ENCODE measurements around the gene TMEM201.

The TMEM201 gene

DNA sequence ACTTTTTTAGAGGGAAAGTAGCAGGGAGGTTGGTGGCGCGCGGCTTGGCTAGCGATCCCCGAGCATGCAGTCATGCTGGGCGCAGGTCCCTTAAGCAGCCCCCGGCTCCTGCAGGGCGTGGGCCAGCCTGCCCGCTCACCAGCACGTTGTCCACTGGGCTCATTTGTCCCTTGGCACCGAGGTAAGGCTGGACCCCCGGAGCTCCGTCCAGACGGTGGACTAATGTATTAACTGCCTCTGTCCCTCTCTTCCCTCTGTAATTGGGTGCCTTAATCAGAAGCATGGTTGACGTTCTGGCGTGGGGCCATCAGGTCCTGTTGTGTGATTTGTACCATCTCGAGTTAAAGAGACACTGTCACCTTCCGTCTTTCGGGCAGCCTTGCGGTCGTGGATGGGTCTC lies 17.7 kb downstream of the TMEM201 start:
- TF ChIP-seq, protein P1, sequence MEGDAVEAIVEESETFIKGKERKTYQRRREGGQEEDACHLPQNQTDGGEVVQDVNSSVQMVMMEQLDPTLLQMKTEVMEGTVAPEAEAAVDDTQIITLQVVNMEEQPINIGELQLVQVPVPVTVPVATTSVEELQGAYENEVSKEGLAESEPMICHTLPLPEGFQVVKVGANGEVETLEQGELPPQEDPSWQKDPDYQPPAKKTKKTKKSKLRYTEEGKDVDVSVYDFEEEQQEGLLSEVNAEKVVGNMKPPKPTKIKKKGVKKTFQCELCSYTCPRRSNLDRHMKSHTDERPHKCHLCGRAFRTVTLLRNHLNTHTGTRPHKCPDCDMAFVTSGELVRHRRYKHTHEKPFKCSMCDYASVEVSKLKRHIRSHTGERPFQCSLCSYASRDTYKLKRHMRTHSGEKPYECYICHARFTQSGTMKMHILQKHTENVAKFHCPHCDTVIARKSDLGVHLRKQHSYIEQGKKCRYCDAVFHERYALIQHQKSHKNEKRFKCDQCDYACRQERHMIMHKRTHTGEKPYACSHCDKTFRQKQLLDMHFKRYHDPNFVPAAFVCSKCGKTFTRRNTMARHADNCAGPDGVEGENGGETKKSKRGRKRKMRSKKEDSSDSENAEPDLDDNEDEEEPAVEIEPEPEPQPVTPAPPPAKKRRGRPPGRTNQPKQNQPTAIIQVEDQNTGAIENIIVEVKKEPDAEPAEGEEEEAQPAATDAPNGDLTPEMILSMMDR (IDR thresholded peaks at IDR 0.05; ENCODE audit: low read length, missing control alignments), result no peak
- DNase-seq (ENCODE audit: low read depth), result no peak
- H3K4me3 ChIP-seq (replicated peaks; ENCODE audit: low read depth, low read length), result no peak overlapping the region

DNA sequence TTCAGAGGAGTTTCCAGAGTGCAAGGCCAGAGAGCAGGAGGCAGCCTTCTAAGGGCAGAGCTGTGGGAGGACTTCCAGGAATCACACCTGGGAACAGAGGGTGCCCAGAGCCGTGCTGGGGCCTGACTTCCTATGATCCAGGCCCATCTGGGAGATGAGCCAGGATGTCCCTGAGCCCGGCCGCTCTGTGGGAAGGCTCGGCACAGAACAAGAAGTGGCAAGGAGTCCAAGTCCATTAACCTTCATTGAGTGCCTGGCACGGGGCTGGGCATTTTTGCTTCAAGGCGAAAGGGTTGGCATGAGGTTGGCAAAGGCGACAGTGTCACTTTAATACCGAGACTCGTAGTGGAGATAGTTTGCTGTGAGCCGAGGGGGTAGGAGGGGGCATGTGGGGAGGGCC lies 18.2 kb downstream of the TMEM201 start:
- DNase-seq (ENCODE audit: low read depth), result no peak
- no peak overlapping the region for H3K4me3 ChIP-seq (replicated peaks; ENCODE audit: low read depth, low read length)
- TF ChIP-seq, protein P1 (IDR thresholded peaks at IDR 0.05; ENCODE audit: low read length, missing control alignments), result no peak

DNA sequence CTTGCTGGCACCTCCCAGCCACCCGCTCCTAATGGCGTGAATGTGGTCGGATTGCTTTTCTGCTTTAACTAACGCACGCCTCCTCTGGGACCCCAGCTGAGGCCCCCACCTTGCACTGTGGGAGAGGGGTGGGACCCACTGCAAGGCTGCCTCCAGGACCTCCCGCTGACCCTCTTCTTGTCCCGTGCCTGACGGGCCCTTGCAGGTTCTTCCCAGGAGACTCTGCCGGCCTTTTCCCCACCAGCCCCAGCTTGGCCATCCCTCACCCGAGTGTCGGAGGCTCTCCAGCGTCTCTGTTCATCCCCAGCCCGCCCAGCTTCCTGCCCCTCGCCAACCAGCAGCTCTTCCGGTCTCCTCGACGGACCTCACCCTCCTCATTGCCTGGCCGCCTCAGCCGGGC lies 18.6 kb downstream of the TMEM201 start:
- TF ChIP-seq, protein P1 (IDR thresholded peaks at IDR 0.05; ENCODE audit: low read length, missing control alignments), result no peak
- no peak overlapping the region for H3K4me3 ChIP-seq (replicated peaks; ENCODE audit: low read depth, low read length)
- DNase-seq (ENCODE audit: low read depth), result no peak

DNA sequence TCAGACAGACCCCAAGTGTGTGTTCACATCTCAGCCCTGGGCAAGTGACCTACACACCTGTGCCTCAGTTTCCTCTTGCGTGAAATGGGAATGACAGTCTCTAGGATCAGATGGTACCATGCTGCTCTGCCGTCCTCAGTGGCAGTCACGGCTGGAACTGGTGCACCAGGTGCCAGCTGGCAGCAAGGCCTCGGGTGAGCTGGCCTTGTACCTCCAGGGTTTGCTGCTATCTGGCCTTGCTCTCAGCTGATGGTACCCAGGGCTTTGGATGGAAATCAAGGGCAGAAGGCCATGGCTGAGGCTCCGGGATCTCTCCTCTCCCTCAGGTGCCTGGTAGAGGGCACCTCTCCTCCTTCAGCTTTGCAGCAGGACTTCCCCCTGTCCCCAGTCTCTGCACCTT lies 21.3 kb downstream of the TMEM201 start:
- TF ChIP-seq, protein P1 (IDR thresholded peaks at IDR 0.05; ENCODE audit: low read length, missing control alignments), result no peak
- no peak overlapping the region for H3K4me3 ChIP-seq (replicated peaks; ENCODE audit: low read depth, low read length)
- no peak for DNase-seq (ENCODE audit: low read depth)

DNA sequence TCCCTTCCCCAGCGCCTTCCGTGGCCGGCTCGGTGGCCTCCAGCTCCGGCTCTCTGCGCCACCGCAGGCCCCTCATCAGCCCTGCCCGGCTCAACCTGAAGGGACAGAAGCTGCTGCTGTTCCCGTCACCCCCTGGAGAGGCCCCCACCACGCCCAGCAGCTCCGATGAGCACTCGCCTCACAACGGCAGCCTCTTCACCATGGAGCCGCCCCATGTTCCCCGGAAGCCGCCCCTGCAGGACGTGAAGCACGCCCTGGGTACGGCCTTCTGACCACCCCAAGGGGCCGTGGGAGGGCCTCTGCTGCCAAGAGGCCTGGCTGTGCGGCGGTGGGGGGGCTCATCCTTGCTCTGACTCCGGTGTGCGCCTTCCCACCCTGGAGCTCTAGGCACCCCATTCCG lies 21.8 kb downstream of the TMEM201 start:
- TF ChIP-seq, protein P1 (IDR thresholded peaks at IDR 0.05; ENCODE audit: low read length, missing control alignments), result no peak
- no peak for DNase-seq (ENCODE audit: low read depth)
- no peak overlapping the region for H3K4me3 ChIP-seq (replicated peaks; ENCODE audit: low read depth, low read length)

DNA sequence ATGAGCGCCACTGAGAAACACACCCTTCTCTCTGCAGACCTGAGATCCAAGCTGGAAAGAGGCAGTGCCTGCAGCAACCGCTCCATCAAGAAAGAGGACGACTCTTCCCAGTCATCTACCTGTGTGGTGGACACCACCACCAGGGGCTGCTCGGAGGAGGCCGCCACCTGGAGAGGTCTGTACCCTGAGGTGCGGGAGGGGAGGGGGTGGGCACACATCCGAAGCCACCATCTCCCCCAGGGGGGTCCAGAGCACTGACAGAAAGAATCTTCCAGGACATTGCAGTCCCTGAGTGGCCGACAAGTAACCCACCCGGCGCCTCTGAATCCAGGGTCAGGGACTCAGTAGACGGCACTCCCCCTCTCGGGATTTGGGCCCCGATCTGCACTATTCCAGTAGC lies 23.0 kb downstream of the TMEM201 start:
- TF ChIP-seq, protein P1 (IDR thresholded peaks at IDR 0.05; ENCODE audit: low read length, missing control alignments), result no peak

DNA sequence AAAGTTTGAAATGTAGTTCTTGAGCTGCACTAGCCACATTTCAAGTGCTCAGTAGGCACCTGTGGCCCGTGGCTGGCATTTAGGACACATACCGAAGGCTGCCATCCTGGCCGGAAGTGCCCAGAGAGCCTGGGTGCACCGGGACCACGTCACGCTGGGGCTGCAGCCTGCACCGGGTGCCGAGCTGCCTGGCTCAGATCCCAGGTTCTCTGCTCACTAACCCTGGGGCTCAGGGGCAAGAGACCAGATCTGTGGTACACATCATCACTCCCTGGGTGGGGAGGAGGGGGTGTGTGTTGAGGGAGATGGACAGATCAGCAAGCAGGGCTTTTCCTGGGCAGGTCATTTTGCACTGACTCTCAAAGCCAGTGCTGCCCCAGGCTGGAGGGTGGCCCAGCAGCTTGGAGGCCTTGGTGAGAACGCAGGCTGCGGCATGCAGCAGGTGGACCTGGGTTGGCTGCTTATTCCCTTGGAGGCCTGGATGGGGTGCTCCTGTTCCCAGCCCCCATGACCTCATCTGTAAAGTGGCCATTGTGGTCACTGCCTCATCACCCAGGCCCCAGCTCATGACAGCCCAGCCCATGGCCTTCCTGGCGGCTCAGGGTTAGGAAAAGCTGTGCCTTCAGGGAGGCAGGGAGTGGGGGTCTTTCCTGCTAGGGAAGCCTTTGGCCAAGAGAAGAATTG lies 23.6 kb downstream of the TMEM201 start:
- DNase-seq (ENCODE audit: low read depth), result no peak
- TF ChIP-seq, protein P1 (IDR thresholded peaks at IDR 0.05; ENCODE audit: low read length, missing control alignments), result no peak
- no peak overlapping the region for H3K4me3 ChIP-seq (replicated peaks; ENCODE audit: low read depth, low read length)

More for the DNA sequence above, 23.0 kb downstream of the TMEM201 start:
- DNase-seq (ENCODE audit: low read depth), result no peak
- H3K4me3 ChIP-seq (replicated peaks; ENCODE audit: low read depth, low read length), result no peak overlapping the region
